LHCN-M2 (cell line): ENCODE data around the gene SLC20A1. TPM values are rescaled to one million over a fixed set of nuclear protein-coding genes. Genes with fewer than 3 reads are reported as not detected.
"Not testable (repeated sequence)": the region's sequence is repeated elsewhere in the genome, so short reads cannot be mapped to it uniquely, and the experiment has no call there.

Experiments used
- DNase-seq: peaks from one replicate; pipeline ENCODE4 v3.0.0-alpha.2; 2012; ENCODE audit warnings: low read depth
- polyA plus RNA-seq: library from polyadenylated mRNA; unstranded; fragments of >200 nt; gene quantifications from one replicate; pipeline ENCODE4 v1.2.1, GENCODE V29; 2012; ENCODE audit warnings: missing spikeins
- total RNA-seq: library from RNA; depleted of rRNA; stranded (reverse); fragments of >200 nt; gene quantifications from 2 replicates; pipeline ENCODE4 v1.2.3, GENCODE V29; 2014; rRNA removed

Gene SLC20A1, protein sequence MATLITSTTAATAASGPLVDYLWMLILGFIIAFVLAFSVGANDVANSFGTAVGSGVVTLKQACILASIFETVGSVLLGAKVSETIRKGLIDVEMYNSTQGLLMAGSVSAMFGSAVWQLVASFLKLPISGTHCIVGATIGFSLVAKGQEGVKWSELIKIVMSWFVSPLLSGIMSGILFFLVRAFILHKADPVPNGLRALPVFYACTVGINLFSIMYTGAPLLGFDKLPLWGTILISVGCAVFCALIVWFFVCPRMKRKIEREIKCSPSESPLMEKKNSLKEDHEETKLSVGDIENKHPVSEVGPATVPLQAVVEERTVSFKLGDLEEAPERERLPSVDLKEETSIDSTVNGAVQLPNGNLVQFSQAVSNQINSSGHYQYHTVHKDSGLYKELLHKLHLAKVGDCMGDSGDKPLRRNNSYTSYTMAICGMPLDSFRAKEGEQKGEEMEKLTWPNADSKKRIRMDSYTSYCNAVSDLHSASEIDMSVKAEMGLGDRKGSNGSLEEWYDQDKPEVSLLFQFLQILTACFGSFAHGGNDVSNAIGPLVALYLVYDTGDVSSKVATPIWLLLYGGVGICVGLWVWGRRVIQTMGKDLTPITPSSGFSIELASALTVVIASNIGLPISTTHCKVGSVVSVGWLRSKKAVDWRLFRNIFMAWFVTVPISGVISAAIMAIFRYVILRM
- total RNA-seq, result 172 and 186 TPM in 2 replicates
- 89.4 TPM for polyA plus RNA-seq

DNA sequence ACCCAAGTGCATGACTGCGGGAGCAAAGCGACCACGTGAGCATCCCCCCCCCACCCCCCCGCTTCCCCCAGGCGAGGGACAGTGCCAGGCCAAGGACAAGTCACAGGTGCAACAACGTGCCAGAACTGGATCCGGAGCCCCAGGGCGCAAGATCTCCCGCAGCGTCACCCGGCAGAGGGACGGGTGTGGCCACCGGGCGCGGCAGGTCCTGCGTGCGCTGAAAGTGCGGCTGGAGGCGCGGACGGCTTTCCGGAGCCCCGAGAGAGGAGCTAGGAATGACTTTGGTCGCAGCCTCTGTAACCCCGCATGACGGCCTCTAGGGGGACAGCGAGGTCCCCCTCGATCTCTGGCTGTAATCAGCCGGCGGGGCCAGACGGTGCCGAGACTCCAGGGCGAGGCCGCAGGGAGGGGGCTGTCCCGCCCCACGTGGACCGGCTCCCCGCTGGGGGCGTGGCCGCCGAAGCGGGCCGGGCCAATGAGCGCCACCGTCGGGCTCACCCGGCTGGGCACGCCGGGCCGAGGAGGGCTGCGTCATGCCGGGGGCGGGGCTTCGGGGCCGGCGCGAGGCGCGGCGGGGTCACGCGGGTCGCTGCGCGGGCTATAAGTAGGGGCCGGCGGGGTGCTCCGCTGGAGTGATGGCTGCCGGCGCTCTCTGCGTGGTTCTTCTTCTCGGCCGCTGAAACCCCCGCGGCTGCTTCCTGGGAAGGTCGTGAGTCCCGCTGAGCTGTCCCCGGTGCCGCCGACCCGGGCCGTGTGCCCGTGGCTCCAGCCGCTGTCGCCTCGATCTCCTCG, at the start of gene SLC20A1:
SLC20A1 (plus strand) TSS at position 630 of the 792 bp plus-strand sequence. CDS start 890 bp downstream, outside the sequence.
- DNase-seq, result peak; percentile 95

- no peak for DNase-seq
These were observed 48.0 kb upstream of the SLC20A1 start for GRCh38 chr2:112597537-112598322.

DNA sequence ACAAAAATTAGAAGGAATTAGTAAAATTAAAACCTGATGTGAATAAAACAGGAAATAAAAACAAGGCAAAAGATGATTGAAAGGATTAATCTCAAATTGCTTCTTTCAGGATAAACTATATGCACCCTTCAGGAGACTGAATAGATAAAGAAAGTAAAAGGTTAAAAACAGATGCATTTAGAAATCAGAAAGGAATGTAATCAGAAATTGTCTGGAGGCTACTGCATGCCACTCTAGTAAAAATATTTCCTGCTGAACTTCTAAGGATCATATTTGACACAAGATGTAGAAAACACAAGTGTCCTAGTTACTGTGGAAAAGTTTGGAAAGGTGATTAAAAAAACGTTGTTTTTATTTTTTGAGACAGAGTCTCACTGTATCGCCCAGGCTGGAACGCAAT, 45.1 kb upstream of the SLC20A1 start:
- no peak for DNase-seq

- no peak for DNase-seq
These were observed 44.0 kb upstream of the SLC20A1 start for GRCh38 chr2:112601754-112602153.

- no peak for DNase-seq
These were observed 42.8 kb upstream of the SLC20A1 start for GRCh38 chr2:112602917-112603316.

DNA sequence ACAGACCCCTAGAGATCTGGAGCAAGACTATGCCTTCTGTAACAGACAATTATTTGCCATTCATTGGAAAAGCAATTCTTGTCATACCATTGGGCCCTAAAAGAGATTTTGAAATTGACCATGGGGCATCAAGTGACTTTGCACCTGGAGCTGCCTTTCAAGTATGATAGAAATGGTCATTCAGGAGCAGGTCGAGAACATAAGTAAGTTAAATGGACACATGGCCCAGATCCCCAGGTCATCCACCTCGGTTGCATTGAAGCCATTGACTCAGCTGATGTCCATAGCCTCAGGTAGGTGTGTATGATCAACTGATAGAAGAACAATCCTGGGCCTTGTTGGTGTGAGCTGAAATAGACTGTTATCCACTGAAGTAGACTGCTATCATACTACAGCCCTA, 42.0 kb upstream of the SLC20A1 start:
- no peak for DNase-seq

GRCh38 chr2:112604952-112605351, 40.8 kb upstream of the SLC20A1 start:
- no peak for DNase-seq

GRCh38 chr2:112605926-112606325, 39.8 kb upstream of the SLC20A1 start:
- no peak for DNase-seq

DNA sequence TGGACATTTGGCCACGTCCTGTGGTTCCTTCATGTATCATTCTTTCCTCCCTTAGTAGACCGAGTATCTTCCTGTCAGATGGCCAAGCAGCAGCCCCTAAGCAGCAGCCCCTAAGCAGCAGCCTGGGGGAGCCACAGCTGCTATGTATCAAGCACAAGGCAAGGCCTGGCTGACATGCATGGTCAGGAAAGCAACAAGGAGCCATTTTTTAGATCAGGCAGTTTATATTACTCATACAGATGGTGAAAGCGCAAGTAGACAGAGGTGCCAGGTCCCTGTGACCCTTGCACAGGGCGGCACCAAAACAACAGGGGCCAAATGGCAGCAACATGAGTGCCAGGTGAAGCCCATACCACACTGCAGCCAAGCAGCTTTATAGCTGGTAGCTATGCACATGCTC, 39.2 kb upstream of the SLC20A1 start:
- DNase-seq, result no peak

DNA sequence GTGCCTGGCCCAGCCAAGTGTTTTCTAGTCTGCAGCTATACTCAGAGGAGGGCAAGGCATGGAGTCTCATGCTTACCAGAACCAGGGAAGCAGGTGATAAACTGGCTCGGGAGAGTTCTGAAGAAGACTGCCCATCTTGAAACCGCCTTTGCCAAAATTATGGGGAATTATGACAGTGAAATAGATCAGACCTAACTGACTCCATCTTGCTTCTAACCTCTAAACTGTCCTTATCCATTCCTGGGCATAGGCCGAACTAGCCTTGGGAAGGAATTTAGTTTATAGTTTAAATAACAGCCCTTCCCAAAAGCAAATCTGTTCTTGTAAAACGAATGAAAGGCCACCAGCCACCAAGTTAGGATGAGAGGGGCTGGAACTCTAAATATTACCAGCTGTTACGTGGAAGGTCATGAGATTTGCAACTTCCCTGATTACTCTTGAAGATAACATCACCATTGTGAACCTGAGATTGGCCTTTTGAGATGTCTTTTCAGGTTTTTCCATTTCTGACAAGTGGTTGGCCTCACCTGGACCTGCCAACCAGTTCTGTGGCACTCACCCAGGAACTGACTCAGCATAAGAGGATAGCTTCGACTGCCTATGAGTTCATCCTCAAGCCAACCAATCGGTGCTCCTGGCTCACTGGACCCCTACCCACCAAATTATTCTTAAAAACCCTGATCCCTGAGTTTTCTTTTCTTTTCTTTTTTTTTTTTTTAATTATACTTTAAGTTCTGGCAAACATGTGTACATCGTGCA, 37.9 kb upstream of the SLC20A1 start:
- no peak for DNase-seq

GRCh38 chr2:112609320-112609719, 36.4 kb upstream of the SLC20A1 start:
- DNase-seq, result not testable (repeated sequence)

- not testable (repeated sequence) for DNase-seq
These were observed 33.5 kb upstream of the SLC20A1 start for GRCh38 chr2:112612283-112612682.

DNA sequence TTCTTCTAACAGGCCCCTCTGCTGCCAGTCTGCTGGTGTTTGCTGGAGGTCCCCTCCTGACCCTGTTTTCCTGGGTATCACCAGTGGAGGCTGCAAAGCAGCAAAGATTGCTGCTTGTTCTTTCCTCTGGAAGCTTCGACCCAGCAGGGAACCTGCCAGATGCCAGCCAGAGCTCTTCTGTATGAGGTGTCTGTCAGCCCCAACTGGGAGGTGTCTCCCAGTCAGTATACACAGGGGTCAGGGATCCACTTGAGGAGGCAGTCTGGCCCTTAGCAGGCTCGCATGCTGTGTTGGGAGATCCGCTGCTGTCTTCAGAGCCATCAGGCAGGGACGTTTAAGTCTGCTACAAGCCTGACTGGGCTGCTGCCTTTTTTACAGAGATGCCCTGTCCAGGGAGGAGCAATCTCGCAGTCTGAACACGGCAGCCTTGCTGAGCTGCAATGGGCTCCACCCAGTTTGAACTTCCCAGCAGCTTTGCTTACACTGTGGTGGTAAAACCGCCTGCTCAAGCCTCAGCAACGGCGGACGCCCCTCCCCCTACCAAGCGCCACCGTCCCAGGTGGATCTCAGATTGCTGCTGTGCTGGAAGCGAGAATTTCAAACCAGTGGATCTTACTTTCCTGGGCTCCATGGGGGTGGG, 31.4 kb upstream of the SLC20A1 start:
- DNase-seq, result no peak

- DNase-seq, result no peak
These were observed 30.7 kb upstream of the SLC20A1 start for GRCh38 chr2:112615051-112615450.

- DNase-seq, result not testable (repeated sequence)
These were observed 29.9 kb upstream of the SLC20A1 start for GRCh38 chr2:112615798-112616197.

- DNase-seq, result no peak
These were observed 27.4 kb upstream of the SLC20A1 start for GRCh38 chr2:112618383-112618782.

DNA sequence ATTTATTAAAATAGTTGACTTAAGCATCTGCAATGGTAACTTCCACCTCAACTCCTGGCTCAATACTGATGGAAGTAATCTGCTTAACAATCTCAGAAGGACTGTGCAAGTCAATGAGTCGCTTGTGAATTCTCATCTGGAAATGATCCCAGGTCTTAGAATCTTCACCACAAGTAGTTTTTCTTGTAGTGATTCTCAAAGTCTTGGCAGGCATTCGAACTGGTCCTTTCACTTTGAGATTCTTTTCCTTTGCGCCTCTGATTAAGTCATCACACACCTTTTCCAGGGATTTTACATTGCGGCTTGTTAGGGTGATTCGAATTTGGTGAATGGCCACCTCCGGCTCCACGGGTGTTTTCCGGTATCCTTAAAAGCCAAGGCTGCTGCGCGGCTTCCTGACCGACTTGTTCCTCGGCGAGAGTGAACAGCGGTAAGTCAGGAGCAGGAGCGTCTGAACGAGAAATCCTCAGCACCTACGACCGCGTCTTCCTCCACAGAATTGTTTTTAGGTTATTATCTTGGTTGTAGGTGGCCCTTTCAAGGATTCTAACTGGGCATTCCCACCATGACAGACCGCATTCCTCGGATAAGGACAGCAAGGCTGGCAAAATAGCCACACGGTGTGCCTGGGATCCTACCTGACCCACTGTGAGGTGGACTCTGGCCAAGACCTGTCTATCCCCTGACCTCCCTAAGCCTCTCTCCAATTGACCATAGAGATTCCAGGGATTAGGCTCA, 23.8 kb upstream of the SLC20A1 start:
- DNase-seq, result peak; percentile 61

GRCh38 chr2:112622528-112622849, 23.2 kb upstream of the SLC20A1 start:
- DNase-seq, result peak; percentile 83
